Measurements from ENCODE around the gene ADGRG4.

The ADGRG4 gene

GRCh38 chrX:136321532-136321931 lies 20.8 kb downstream of the ADGRG4 start:
- H3K4me1 ChIP-seq (ENCODE audit: insufficient read depth, insufficient read length): no peaks in the 10 kb centered on the region
- no peaks in the 10 kb centered on the region for H3K9me3 ChIP-seq (ENCODE audit: insufficient read depth, low read length)
- H3K27me3 ChIP-seq (ENCODE audit: insufficient read depth, insufficient read length): no peaks in the 10 kb centered on the region
- DNase-seq (ENCODE audit: low read depth, low spot score): no peak
- TF ChIP-seq YY1 (IDR thresholded peaks at IDR 0.05; ENCODE audit: insufficient read depth, insufficient read length) (no peak), SUZ12 (IDR thresholded peaks at IDR 0.05; ENCODE audit: extremely low read depth, insufficient read depth, insufficient read length) (no peak), ZNF274 (IDR thresholded peaks at IDR 0.05; ENCODE audit: low read depth, low read length) (no peak)
- no peaks in the 10 kb centered on the region for H3K36me3 ChIP-seq (ENCODE audit: insufficient read depth, insufficient read length, low read length)
- H3K4me3 ChIP-seq (ENCODE audit: insufficient read length, low read depth): no peak overlapping the region
- no peak overlapping the region for H3K9ac ChIP-seq (ENCODE audit: insufficient read length, low read depth)

DNA sequence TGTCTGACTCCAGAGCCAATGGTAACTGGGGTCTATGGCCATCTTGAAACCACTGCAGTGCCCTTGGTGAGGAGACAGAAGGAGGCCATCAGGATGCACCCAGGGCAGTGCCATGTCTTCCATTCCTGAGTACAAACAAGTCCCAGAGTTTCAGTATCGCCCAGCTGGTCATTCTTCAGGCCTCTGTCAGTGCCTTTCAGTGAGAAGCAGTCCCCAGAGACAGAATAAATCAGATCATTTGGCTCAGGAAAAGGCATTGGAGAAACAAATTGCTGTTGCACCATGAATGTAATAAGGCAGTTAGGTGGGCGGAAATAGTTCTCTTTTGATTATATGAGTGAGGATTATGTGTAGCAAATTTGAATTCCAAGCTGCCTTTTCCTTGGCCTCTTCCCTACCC lies 21.3 kb downstream of the ADGRG4 start:
- no peak overlapping the region for H3K4me3 ChIP-seq (ENCODE audit: insufficient read length, low read depth)
- no peaks in the 10 kb centered on the region for H3K27me3 ChIP-seq (ENCODE audit: insufficient read depth, insufficient read length)
- H3K4me1 ChIP-seq (ENCODE audit: insufficient read depth, insufficient read length): no peaks in the 10 kb centered on the region
- no peak for DNase-seq (ENCODE audit: low read depth, low spot score)
- no peaks in the 10 kb centered on the region for H3K9me3 ChIP-seq (ENCODE audit: insufficient read depth, low read length)
- H3K9ac ChIP-seq (ENCODE audit: insufficient read length, low read depth): no peak overlapping the region
- H3K36me3 ChIP-seq (ENCODE audit: insufficient read depth, insufficient read length, low read length): no peaks in the 10 kb centered on the region
- TF ChIP-seq SUZ12 (IDR thresholded peaks at IDR 0.05; ENCODE audit: extremely low read depth, insufficient read depth, insufficient read length) (no peak), YY1 (IDR thresholded peaks at IDR 0.05; ENCODE audit: insufficient read depth, insufficient read length) (no peak), ZNF274 (IDR thresholded peaks at IDR 0.05; ENCODE audit: low read depth, low read length) (no peak)

GRCh38 chrX:136325377-136325776 lies 24.6 kb downstream of the ADGRG4 start:
- Histone ChIP-seq H3K27me3 (ENCODE audit: insufficient read depth, insufficient read length) (no peaks in the 10 kb centered on the region), H3K36me3 (ENCODE audit: insufficient read depth, insufficient read length, low read length) (no peaks in the 10 kb centered on the region), H3K4me1 (ENCODE audit: insufficient read depth, insufficient read length) (no peaks in the 10 kb centered on the region), H3K9me3 (ENCODE audit: insufficient read depth, low read length) (no peaks in the 10 kb centered on the region), H3K9ac (ENCODE audit: insufficient read length, low read depth) (no peak overlapping the region), H3K4me3 (ENCODE audit: insufficient read length, low read depth) (no peak overlapping the region)
- DNase-seq (ENCODE audit: low read depth, low spot score): no peak
- TF ChIP-seq YY1 (IDR thresholded peaks at IDR 0.05; ENCODE audit: insufficient read depth, insufficient read length) (no peak), ZNF274 (IDR thresholded peaks at IDR 0.05; ENCODE audit: low read depth, low read length) (no peak), SUZ12 (IDR thresholded peaks at IDR 0.05; ENCODE audit: extremely low read depth, insufficient read depth, insufficient read length) (no peak)

GRCh38 chrX:136328933-136329332 lies 28.2 kb downstream of the ADGRG4 start:
- Histone ChIP-seq H3K4me3 (ENCODE audit: insufficient read length, low read depth) (no peak overlapping the region), H3K9me3 (ENCODE audit: insufficient read depth, low read length) (no peaks in the 10 kb centered on the region), H3K9ac (ENCODE audit: insufficient read length, low read depth) (no peak overlapping the region), H3K4me1 (ENCODE audit: insufficient read depth, insufficient read length) (no peaks in the 10 kb centered on the region), H3K27me3 (ENCODE audit: insufficient read depth, insufficient read length) (no peaks in the 10 kb centered on the region), H3K36me3 (ENCODE audit: insufficient read depth, insufficient read length, low read length) (no peaks in the 10 kb centered on the region)
- TF ChIP-seq YY1 (IDR thresholded peaks at IDR 0.05; ENCODE audit: insufficient read depth, insufficient read length) (no peak), SUZ12 (IDR thresholded peaks at IDR 0.05; ENCODE audit: extremely low read depth, insufficient read depth, insufficient read length) (no peak), ZNF274 (IDR thresholded peaks at IDR 0.05; ENCODE audit: low read depth, low read length) (no peak)
- no peak for DNase-seq (ENCODE audit: low read depth, low spot score)

- DNase-seq (ENCODE audit: low read depth, low spot score): no peak
- no peak overlapping the region for H3K4me3 ChIP-seq (ENCODE audit: insufficient read length, low read depth)
- no peaks in the 10 kb centered on the region for H3K4me1 ChIP-seq (ENCODE audit: insufficient read depth, insufficient read length)
- no peaks in the 10 kb centered on the region for H3K36me3 ChIP-seq (ENCODE audit: insufficient read depth, insufficient read length, low read length)
- H3K27me3 ChIP-seq (ENCODE audit: insufficient read depth, insufficient read length): no peaks in the 10 kb centered on the region
- H3K9ac ChIP-seq (ENCODE audit: insufficient read length, low read depth): no peak overlapping the region
- no peaks in the 10 kb centered on the region for H3K9me3 ChIP-seq (ENCODE audit: insufficient read depth, low read length)
- TF ChIP-seq SUZ12 (IDR thresholded peaks at IDR 0.05; ENCODE audit: extremely low read depth, insufficient read depth, insufficient read length) (no peak), YY1 (IDR thresholded peaks at IDR 0.05; ENCODE audit: insufficient read depth, insufficient read length) (no peak), ZNF274 (IDR thresholded peaks at IDR 0.05; ENCODE audit: low read depth, low read length) (no peak)
Measured at GRCh38 chrX:136336623-136337022, 35.9 kb downstream of the ADGRG4 start.

DNA sequence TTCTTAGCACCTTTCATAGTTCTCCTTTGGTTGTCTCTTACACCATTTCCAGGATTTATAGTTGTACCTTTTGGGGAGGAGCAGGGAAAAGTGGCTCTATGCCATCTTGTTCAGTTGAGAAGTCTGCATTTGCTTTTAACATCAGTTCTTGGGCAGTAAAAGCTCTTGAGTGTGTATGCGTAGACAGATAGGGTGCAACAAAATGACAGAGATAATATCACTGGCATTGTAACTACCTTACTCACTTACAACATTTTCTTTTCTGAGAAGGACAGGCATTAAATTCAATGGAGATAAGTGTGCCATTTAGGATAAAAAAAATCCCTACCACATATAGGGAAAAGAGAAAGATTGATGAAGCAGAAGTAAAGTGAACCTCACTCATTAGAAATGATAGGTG lies 38.9 kb downstream of the ADGRG4 start:
- H3K27me3 ChIP-seq (ENCODE audit: insufficient read depth, insufficient read length): no peaks in the 10 kb centered on the region
- DNase-seq (ENCODE audit: low read depth, low spot score): no peak
- H3K4me3 ChIP-seq (ENCODE audit: insufficient read length, low read depth): no peak overlapping the region
- no peaks in the 10 kb centered on the region for H3K9me3 ChIP-seq (ENCODE audit: insufficient read depth, low read length)
- no peak overlapping the region for H3K9ac ChIP-seq (ENCODE audit: insufficient read length, low read depth)
- H3K36me3 ChIP-seq (ENCODE audit: insufficient read depth, insufficient read length, low read length): no peaks in the 10 kb centered on the region
- H3K4me1 ChIP-seq (ENCODE audit: insufficient read depth, insufficient read length): no peaks in the 10 kb centered on the region
- TF ChIP-seq YY1 (IDR thresholded peaks at IDR 0.05; ENCODE audit: insufficient read depth, insufficient read length) (no peak), ZNF274 (IDR thresholded peaks at IDR 0.05; ENCODE audit: low read depth, low read length) (no peak), SUZ12 (IDR thresholded peaks at IDR 0.05; ENCODE audit: extremely low read depth, insufficient read depth, insufficient read length) (no peak)

DNA sequence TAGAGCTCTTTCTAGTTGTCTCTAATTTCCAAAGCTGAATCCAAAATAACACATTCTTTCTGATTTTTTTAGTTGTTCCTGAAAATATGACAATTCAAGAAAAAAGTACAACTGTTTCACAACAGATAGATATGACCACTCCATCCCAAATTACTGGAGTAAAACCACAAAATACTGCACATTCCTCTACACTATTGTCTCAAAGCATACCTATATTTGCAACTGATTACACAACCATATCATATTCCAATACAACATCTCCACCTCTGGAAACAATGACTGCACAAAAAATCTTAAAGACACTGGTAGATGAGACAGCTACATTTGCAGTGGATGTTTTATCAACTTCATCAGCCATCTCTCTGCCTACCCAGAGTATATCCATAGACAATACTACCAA lies 43.6 kb downstream of the ADGRG4 start:
- DNase-seq (ENCODE audit: low read depth, low spot score): no peak
- no peaks in the 10 kb centered on the region for H3K36me3 ChIP-seq (ENCODE audit: insufficient read depth, insufficient read length, low read length)
- H3K9me3 ChIP-seq (ENCODE audit: insufficient read depth, low read length): no peaks in the 10 kb centered on the region
- no peak for TF ChIP-seq SUZ12 (IDR thresholded peaks at IDR 0.05; ENCODE audit: extremely low read depth, insufficient read depth, insufficient read length)
- no peak for TF ChIP-seq ZNF274 (IDR thresholded peaks at IDR 0.05; ENCODE audit: low read depth, low read length)
- TF ChIP-seq YY1 (IDR thresholded peaks at IDR 0.05; ENCODE audit: insufficient read depth, insufficient read length): no peak
- H3K4me3 ChIP-seq (ENCODE audit: insufficient read length, low read depth): no peak overlapping the region
- H3K4me1 ChIP-seq (ENCODE audit: insufficient read depth, insufficient read length): no peaks in the 10 kb centered on the region
- no peaks in the 10 kb centered on the region for H3K27me3 ChIP-seq (ENCODE audit: insufficient read depth, insufficient read length)
- H3K9ac ChIP-seq (ENCODE audit: insufficient read length, low read depth): no peak overlapping the region

DNA sequence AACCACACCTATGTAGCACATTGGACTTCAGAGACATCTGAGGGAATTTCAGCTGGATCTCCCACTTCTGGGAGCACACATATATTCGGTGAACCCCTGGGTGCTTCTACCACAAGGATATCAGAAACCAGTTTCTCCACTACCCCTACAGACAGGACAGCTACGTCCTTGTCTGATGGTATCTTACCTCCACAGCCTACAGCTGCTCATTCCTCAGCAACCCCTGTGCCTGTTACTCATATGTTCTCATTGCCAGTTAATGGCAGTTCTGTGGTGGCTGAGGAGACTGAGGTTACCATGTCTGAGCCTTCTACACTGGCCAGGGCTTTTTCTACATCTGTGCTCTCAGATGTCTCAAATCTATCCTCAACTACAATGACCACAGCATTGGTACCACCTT lies 45.7 kb downstream of the ADGRG4 start:
- DNase-seq (ENCODE audit: low read depth, low spot score): no peak
- Histone ChIP-seq H3K9ac (ENCODE audit: insufficient read length, low read depth) (no peak overlapping the region), H3K4me1 (ENCODE audit: insufficient read depth, insufficient read length) (no peaks in the 10 kb centered on the region), H3K4me3 (ENCODE audit: insufficient read length, low read depth) (no peak overlapping the region), H3K27me3 (ENCODE audit: insufficient read depth, insufficient read length) (no peaks in the 10 kb centered on the region), H3K36me3 (ENCODE audit: insufficient read depth, insufficient read length, low read length) (no peaks in the 10 kb centered on the region), H3K9me3 (ENCODE audit: insufficient read depth, low read length) (no peaks in the 10 kb centered on the region)
- no peak for TF ChIP-seq YY1 (IDR thresholded peaks at IDR 0.05; ENCODE audit: insufficient read depth, insufficient read length)
- no peak for TF ChIP-seq ZNF274 (IDR thresholded peaks at IDR 0.05; ENCODE audit: low read depth, low read length)
